Suppressor macrophage treated with lipopolysaccharide for 1 hour (primary cell): Measurements from ENCODE around the gene FAP.
A peak's percentile ranks its signal among the peaks of the same experiment; 100 is the strongest.

Experiments used
- DNase-seq, 3 donors: peaks; one replicate each; pipeline ENCODE4 v3.0.0-alpha.2; 2020 to 2022

FAP gene, protein sequence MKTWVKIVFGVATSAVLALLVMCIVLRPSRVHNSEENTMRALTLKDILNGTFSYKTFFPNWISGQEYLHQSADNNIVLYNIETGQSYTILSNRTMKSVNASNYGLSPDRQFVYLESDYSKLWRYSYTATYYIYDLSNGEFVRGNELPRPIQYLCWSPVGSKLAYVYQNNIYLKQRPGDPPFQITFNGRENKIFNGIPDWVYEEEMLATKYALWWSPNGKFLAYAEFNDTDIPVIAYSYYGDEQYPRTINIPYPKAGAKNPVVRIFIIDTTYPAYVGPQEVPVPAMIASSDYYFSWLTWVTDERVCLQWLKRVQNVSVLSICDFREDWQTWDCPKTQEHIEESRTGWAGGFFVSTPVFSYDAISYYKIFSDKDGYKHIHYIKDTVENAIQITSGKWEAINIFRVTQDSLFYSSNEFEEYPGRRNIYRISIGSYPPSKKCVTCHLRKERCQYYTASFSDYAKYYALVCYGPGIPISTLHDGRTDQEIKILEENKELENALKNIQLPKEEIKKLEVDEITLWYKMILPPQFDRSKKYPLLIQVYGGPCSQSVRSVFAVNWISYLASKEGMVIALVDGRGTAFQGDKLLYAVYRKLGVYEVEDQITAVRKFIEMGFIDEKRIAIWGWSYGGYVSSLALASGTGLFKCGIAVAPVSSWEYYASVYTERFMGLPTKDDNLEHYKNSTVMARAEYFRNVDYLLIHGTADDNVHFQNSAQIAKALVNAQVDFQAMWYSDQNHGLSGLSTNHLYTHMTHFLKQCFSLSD

GRCh38 chr2:162243294-162243693, at the start of gene FAP:
Gene FAP, minus strand, starts transcription at chr2:162243445. Its CDS starts 118 bp downstream, at chr2:162243327.
- no peak for DNase-seq

DNA sequence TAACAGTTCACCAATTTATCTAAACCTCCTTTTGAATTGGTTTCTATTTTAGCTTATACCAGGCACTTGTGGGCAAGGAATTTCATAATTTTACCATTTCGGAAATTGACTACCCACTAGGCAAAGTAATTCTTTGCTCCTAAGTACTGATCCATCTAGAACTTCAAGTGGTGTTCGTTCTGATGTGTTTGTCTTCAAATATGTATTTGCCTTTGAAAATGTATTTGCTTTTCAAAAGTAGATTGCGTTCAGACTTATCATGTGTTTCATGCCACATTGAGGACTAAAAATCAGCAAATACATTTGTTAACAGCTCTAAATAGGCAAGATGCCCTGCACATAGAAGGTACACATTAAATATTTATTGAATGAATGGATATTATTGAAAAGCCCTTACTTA, 48.5 kb upstream of the FAP start:
- no peak for DNase-seq

DNA sequence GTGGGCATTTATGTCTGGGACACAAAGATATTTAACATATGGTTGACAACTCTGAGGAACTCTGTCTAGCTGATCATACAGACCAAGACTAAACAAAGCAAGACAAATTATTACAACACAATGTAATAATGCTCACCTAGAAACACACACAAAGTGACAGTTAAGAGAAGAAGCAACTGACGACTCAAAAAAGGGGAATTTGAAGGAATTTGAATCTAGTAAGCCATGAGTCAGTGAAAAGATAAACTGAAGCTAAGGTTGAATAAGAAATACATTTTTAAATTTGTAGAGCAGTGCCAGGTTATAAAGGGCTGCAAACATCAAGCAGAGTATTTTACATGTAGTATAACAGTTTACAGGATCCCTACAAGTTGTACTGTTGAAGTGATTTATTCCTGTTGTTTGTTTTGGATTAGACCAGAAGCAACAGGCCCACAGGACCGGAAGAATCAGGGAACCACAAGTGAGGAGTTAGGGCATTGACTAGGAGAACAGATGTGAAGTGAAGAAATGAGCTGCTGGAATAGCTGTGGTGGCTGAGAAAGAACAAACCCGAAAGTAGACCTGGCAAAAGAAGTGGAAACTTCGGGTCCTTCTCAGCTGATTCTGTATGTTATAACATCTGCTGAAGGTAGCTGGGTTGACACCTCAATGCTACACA, 39.6 kb upstream of the FAP start:
- no peak for DNase-seq

DNA sequence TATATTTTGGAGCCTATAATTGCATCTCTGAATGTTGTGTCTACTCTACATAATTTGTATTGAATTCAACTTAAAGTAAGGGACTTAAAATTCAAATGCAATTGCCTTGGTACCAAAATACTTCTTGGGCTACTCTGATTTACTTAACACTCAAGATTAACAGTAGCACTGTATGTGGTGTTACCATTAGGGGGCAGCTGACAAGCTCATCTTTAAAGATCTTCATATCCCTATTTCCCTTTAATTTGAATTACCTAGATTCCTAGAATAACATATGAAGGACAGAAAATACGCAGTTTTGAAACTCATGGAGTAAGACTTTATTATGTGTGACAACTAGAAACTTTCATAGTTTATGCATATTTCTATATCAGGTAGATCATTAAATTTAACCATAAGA, 37.4 kb upstream of the FAP start:
- no peak for DNase-seq

DNA sequence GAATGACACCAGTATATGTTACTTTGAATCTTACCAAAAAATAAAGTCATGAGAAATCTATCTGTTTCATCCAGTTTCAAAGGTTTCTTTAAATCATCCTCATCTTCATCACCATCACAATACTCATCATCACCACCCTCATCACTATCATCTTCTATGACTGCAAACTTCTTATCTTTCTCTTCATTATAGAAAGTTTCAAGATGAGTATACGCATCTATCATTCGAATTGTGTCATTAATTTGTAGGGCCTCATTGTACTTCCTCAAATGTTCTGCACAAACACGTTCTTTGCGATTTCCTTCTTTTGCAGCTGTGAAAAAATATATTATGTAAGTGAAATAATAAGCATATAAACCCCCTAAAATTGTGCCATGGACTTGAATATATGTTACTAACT, 34.1 kb upstream of the FAP start:
- DNase-seq, result peak in 2 of 3 donors; percentile 50 to 61

GRCh38 chr2:162267996-162268395, 24.8 kb upstream of the FAP start:
- DNase-seq, result no peak

DNA sequence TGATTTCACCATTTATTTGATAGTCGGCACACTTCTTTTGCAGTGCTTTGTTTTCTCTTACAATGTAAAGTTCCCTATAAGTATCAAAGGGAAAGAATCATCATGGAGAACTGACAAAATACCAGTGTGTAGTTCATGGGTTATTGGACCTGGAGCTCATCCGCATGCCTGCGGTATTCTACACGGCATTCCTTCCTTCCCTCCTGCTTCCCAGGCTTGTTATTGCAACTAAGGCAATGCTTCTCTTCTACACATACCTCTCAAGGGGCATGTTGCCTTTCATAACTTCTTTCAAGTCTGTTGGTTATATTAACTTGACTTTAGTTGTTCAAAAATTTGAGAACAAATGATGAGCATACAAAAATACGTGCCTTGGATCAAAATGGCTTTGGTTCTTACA, 24.3 kb upstream of the FAP start:
- DNase-seq, result no peak

DNA sequence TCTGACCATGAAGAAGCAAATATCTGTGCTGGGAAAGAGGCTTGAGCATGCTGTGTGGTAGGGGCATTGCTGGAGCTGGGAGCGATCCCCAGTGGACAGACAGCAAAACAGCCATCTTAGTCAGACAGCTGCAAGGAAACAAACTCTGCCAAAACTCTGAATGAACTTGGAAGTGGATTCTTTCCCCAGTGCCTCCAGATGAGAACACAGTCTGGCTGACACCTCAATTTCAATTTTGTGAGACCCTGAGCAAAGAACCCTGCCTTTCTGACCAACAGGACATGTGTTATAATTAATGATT, 23.2 kb upstream of the FAP start:
- DNase-seq, result no peak

DNA sequence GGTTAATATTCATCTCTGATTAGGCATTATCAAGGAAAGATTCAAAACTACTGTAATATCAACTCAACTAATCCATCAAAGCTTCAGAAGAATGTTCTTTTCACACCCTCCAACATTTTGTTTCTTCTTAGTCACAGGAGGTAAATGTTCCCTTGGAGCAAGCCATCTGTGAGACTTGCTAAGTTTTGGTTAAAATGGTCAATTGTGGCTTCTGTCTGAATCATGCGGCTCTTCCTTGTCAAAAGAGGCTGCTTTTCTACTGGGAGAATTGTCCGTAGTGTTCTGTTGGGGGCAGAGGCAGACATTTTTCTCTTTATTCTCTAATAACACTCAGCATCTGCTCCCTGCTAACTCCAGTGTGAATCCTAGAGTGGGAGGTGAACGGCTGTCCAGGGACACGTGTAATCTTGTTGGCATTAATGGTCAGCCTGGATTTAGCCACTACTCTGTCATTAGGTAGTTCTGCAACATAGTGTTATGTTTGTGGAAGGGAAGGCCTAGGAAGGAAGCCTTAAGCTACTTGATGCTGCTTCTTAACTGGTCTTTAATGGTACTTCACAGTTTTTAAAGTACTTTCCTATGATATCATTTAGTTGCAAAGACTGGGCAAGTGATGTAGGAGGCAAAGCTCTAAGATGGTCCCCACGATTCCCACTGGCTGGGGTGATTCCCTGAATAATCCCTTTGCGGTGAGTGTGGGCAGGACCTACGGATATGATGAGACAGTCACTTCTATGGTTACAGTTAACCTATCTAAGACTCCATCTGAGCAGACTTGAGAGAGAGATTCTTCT, 22.6 kb upstream of the FAP start:
- DNase-seq, result peak in 2 of 3 donors; percentile 44 to 51

- DNase-seq, result peak; percentile 82 to 93 (median 90)
Observed at GRCh38 chr2:162261032-162261945, 18.0 kb upstream of the FAP start.

DNA sequence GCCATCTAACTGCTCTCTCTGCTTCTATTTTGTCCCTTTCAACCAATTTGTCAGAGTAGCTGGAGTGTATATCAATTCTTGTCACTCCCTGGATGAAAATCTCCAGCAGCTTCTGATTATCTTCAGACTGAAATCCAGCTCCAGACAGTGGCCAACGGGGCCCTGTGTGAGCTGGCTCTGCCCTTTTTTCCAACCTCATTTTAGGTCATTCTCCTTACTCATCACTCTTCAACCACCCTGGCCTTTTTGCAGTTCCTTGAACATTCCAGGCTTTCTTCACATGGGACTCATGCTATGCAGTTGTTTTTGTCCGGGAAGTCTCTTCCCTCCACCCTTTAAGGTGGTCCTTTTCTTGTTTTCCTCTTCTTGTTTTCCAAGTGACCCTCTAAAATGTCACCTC, 15.4 kb upstream of the FAP start:
- peak; percentile 62 to 71 (median 70) for DNase-seq

- peak in 2 of 3 donors; percentile 48 to 55 for DNase-seq
Observed at GRCh38 chr2:162258169-162258568, 14.9 kb upstream of the FAP start.

- peak in 2 of 3 donors; percentile 43 to 50 for DNase-seq
Observed at GRCh38 chr2:162257425-162257824, 14.2 kb upstream of the FAP start.

- DNase-seq, result peak in 2 of 3 donors; percentile 49 to 59
Observed at GRCh38 chr2:162256591-162256991, 13.3 kb upstream of the FAP start.

DNA sequence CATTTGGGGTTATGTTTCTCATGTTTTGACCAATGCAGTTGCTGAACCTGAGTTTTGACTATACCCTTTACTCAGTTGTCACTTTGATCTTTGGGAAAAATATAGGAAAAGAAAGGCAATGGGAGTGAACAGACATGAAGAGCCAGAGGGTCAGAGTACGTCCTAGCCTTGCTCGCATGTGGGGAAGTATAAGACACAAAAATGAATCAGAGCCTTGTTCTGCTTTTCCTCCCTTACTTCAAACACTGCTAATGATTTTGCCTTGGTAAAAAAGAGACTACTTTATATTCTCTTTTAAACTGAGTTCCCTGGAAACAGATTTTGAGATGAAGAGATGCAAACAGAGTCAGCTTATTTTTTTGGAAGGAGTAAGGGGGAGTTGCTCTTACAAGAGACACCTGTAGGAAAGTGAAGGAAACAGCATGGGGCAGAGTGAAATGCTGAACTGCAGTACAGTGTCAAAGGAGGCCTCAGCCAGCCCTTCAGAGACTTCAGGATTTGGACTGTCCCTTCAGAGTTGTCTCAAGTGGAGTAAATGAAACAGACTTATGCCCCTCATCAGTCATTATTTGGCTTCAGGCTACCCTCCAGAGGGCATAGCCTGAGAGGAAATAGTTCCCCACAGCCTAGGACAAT, 11.1 kb upstream of the FAP start:
- peak in 1 of 3 donors; percentile 59 for DNase-seq

GRCh38 chr2:162253435-162253834, 10.2 kb upstream of the FAP start:
- no peak for DNase-seq

DNA sequence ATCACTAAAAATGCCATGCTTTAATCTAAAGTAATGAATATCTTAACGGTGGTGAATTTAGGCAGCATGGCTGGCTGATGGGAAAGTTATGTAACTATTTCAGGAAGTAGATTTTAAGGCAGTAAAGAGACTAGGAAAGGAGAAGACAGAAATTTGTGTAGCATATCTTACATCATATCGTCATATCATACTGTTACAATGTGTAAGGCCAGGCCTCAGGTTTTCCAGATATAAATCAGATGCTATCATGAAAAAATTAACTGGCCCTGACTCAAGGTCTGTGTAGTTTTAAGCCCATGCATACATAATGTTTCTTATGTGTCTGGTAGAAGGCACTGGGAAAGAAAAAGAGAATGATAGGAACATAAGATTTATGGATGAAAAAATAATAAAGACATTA, 8.9 kb upstream of the FAP start:
- peak in 1 of 3 donors; percentile 44 for DNase-seq

- DNase-seq, result no peak
Observed at GRCh38 chr2:162245781-162246180, 2.5 kb upstream of the FAP start.

GRCh38 chr2:162245061-162245460, 1.8 kb upstream of the FAP start:
- DNase-seq, result no peak

DNA sequence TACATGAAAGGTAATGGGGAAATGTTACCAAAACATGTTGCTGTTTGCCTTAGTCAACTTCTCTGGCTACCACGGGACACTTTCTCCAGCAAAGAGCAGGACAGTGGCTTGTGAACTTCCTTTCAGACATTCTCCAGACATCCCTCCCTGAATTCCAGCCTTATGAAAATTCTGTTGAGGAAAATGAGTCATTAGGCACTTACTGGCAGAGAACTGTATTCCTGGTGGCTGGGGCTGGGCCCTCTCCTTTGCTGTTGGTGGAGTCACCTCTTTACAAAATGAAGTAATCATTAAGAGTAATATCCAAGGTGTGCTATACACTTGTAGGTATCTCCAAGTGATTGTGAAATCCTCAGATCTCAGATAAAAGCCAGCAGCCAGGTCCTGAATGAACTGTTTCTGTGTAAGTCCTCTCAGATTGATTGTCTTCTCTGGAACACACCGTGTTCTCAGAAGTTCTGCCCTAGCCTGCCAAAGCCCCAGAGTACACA, 1.3 kb upstream of the FAP start:
- DNase-seq, result no peak

- DNase-seq, result no peak
Observed at GRCh38 chr2:162243715-162244114, 470 bp upstream of the FAP start.
